Neural cell (in vitro differentiated cells): ENCODE data around the gene SH3TC2.

Experiments used
- EZH2 ChIP-seq: fragments of 200-600, 300-800 bp; shearing (Covaris generic), sonication (generic); IDR thresholded peaks from 2 replicates; pipeline ENCODE4 v1.6.1; 2014; ENCODE audit warnings: antibody characterized with exemption, low read length, borderline replicate concordance, mild to moderate bottlenecking; ENCODE audit not compliant: insufficient read depth, poor library complexity, severe bottlenecking
- TAF1 ChIP-seq: IDR thresholded peaks from 2 replicates; pipeline ENCODE4 v1.6.1; 2012; ENCODE audit warnings: low read depth
- TF ChIP-seq, protein P1 (sequence below): fragments of 450-650 bp; IDR thresholded peaks from 2 replicates; pipeline ENCODE4 v1.5.1; 2014; ENCODE audit warnings: antibody characterized with exemption, mild to moderate bottlenecking, moderate library complexity; ENCODE audit not compliant: poor library complexity, severe bottlenecking

DNA sequence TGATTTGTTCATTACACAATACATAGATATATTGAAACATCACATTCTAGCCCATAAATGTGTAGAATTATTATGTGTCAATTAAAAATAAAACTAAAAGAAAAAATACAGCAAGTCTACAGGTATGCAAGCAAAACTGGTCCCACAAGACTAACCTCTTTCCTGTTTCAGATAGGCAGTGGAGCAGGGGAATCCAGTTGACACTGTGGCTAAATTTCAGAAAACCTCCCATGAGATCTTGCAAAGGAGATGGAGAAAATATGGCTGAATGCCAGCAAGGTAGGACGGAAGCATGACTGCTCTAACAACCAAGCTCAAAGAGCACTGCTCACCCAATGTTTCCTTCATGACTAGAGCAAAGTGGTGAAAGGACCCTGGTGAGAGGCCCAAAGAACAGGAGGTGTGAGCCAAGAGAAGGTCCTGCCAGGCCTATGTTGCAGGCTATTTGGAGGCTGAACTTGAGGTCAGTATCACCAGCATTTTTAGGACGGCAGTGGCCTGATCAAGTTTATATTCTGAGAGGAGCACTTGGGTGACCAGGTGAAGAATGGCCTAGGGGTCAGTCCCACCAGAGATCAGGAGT, 1.1 kb upstream of the SH3TC2 start:
- TF ChIP-seq, protein P1, sequence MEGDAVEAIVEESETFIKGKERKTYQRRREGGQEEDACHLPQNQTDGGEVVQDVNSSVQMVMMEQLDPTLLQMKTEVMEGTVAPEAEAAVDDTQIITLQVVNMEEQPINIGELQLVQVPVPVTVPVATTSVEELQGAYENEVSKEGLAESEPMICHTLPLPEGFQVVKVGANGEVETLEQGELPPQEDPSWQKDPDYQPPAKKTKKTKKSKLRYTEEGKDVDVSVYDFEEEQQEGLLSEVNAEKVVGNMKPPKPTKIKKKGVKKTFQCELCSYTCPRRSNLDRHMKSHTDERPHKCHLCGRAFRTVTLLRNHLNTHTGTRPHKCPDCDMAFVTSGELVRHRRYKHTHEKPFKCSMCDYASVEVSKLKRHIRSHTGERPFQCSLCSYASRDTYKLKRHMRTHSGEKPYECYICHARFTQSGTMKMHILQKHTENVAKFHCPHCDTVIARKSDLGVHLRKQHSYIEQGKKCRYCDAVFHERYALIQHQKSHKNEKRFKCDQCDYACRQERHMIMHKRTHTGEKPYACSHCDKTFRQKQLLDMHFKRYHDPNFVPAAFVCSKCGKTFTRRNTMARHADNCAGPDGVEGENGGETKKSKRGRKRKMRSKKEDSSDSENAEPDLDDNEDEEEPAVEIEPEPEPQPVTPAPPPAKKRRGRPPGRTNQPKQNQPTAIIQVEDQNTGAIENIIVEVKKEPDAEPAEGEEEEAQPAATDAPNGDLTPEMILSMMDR = no peak
- TF ChIP-seq TAF1 (no peak), EZH2 (no peak)
